ENCODE measurements around the gene LONP1.
A peak's percentile ranks its signal among the peaks of the same experiment; 100 is the strongest.

The LONP1 gene

DNA sequence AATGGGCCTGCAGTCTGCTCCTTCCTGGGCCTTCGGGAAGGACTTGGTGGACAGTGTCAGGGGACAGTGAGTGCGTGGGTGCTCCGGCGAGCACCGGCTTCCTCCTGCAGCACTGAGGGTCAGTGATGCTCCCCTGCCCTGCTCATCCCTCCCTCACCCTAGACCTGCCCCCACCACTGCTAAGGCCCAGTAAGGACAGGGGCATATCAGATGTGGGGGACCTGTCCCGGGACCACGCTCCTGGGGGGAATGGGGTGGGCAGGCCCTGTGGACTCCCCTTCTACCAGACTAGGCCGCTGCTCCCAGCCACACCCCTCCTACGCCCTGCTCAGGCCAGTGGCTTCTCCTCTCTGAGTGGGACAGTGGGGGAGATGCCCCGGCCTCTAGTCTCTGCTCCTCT lies 42.8 kb downstream of the LONP1 start:
- no peak for DNase-seq

DNA sequence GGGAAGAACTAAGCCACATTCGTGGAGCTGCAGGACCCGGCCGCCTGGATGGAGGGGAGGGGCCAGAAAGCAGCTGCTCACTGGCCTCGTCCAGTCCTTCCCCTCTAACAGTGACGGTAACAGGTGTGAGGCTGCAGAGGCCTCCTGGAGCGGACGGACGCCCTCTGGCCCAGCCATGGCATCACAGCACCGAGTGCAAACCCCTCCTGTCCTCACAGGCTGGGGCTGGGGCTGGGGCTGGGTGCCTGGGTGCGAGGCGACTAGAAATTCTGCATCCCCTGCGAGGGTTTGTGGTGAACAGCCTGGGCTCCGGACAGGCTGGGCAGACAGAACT lies 43.2 kb downstream of the LONP1 start:
- DNase-seq = no peak

GRCh38 chr19:5676105-5676771 lies 43.7 kb downstream of the LONP1 start:
- DNase-seq = no peak

DNA sequence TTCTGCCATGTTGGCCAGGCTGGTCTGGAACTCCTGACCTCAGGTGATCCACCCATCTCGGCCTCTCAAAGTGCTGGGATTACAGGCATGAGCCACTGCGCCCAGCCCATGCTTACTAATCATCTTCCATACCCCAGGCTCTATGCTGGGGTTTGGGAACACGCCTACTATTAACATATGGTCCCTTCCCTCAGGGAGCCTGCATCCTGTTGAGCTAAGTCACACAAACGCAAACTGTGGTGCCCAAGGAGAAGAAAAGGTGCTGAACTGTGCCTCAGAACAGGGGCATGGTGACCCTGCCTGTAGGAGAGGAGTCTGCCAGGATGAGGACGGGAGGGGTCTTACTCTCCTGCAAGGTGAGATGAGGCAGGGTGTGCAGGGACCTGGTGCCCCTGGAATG lies 45.2 kb downstream of the LONP1 start:
- no peak for DNase-seq

GRCh38 chr19:5673752-5674151 lies 46.2 kb downstream of the LONP1 start:
- no peak for DNase-seq

DNA sequence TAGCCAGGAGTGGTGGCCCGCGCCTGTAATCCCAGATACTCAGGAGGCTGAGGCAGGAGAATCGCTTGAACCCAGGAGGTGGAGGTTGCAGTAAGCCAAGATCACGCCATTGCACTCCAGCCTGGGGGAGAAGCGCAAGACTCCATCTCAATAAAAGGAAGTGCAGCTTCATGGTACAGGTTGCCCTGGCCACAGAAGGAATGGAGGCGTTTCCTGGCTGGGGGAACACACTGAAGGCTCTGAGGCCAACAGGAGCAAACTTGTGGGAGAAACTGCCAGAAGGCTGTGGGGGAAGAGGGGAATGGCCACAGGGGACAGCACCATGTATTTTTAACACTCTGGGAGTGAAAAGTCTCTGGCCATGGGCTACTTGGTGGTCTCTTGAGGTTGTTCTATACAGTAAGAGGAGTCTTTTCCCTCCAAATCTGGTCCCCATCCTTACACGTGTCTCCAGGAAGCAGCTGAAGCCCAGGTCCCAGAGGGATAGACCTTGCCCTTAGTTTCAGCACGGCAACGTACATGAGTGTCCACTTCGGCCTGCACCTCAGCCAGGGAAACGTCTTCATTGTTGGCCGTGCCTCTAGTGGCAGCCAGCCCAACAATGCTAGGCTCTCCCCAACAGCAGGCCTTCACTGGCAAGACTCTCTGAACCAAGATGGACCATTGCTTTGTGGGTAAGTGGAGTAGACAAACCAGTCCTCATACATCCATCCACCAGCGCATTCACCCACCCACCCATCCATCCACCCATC lies 47.1 kb downstream of the LONP1 start:
- no peak for DNase-seq

DNA sequence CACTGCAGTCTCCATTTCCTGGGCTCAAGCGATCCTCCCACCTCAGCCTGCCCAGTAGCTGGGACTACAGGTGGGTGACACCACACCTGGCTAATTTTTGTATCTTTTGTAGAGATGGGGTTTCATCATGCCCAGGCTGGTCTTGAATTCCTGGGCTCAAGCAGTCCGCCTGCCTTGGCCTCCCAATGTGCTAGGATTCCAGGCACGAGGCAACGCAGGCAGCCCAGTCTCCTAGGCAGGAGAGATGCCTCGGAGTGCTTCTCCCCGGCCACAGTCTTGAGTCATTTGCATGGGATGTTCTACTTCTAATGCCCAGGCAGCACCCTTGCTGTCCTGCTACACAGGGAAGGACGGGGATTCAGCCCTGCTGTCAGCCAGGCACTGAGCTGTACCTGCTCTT lies 48.3 kb downstream of the LONP1 start:
- no peak for DNase-seq

- no peak for DNase-seq
These were observed 50.7 kb downstream of the LONP1 start for GRCh38 chr19:5669212-5669611.

GRCh38 chr19:5667751-5668271 lies 52.1 kb downstream of the LONP1 start:
- DNase-seq = no peak

- no peak for DNase-seq
These were observed 52.9 kb downstream of the LONP1 start for GRCh38 chr19:5666921-5667610.

DNA sequence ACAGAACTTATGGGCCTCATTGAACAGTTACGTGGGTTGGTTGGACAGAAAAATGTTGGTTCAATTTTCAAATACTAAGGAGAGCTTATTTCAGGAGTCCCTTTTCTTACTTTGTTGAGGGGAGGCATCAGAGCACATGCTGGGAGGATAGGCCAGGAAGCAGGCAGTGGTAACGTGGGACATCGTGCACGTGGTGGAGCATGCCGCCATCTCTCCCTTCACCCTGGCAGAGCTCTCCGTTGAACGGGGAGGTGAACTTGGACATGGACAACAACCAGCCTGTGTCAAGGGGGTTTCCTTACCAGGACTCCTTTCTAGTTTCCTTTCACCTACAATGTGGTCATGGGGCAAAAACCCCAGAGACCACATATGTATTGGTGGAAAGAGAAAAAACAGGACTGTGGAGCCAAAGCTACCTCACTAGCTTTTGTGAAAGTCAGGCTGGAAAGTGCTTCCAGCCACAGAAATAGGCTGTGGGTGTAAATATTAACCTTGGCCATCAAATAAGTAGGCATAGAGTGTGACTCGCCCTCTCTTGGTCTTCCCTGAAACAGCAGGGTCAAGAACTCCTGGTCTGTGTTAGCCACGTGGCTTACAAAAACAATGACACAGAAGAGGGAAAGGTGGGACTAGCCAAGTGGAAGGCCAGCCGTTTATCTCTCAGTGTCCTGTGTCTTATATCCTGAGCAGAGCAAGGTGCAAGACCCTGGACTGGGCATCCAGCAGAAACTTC lies 54.0 kb downstream of the LONP1 start:
- no peak for DNase-seq

- no peak for DNase-seq
These were observed 55.4 kb downstream of the LONP1 start for GRCh38 chr19:5664515-5664914.

DNA sequence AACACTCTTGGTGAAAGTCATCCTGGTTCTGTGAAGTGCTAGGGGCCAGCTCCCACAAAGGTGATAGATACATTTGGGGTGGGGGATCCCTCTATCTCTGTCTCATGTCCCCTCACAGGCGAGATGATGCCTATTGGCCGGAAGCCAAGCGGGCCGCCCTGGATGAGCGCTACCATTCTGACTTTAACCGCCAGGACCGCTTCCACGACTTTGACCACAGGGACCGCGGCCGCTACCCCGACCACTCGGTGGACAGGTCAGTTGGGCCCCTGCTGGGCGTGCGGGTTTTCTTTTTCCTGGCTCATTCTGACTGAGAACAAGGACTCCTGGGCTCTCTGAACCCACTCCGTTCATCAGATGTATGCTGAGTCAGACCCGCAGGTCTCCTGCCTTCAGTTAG lies 56.0 kb downstream of the LONP1 start:
- DNase-seq = no peak

GRCh38 chr19:5661483-5661882 lies 58.5 kb downstream of the LONP1 start:
- DNase-seq = no peak

DNA sequence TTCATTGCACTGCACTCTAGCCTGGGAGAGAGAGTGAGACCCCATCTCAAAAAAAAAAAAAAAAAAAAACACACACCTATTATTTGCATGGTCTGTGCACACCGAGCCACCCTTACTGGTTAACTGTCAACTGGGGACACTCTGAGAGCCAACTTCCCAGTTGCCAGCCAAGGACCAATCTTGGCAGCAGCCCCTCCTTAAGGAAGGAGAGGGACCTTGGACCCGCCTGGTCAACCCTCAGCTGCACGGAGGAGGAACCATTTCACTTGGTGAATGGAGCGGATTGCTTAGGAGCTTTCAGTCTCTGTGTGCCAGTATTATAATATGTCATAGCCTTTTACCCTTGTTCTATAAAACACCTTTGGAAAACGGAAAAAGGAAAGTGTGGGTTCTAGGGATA lies 64.5 kb downstream of the LONP1 start:
- no peak for DNase-seq

- DNase-seq = no peak
These were observed 65.0 kb downstream of the LONP1 start for GRCh38 chr19:5654931-5655330.

DNA sequence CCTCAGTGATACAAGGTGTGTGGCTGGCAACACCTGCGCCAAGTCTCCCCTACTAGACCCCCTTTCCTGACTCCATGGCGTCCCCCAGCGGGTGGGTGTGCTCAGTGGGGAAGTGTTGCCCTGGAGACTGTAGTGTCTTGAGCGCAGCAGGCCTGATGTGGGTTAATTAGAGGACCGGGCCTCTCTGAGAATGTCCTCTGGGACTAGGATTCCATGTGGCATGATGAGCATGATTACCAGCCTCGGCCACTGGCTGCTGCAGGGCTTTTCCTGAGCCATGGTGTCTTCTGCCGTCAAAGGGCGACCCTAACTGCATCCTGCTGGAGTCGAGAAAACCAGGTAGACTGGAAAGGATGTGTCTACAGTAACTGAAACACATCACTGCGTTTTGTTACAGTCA lies 67.7 kb downstream of the LONP1 start:
- DNase-seq = no peak

- DNase-seq = no peak
These were observed 68.6 kb downstream of the LONP1 start for GRCh38 chr19:5651361-5651760.

- no peak for DNase-seq
These were observed 71.5 kb downstream of the LONP1 start for GRCh38 chr19:5648464-5648863.

GRCh38 chr19:5646703-5647102 lies 73.2 kb downstream of the LONP1 start:
- no peak for DNase-seq

DNA sequence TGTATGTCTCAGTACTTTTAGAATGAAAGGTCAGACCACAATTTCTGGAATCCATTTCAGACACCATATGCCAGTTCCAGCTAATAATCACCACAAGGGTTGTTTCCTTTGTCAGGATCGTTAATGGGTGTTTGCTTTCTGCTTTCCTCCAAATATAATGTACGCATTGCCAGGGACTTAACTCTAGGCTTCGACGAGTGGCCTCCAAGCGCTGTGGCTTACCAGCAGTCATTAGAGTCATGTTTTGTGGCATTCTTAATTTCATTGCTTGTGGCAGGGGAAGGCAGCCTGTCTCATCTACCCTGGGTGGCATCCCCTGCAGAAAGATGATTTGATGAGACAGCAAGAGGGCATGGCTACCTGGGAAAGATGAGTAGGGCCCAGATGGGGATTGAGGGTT lies 74.5 kb downstream of the LONP1 start:
- peak; percentile 66 to 89 for DNase-seq

DNA sequence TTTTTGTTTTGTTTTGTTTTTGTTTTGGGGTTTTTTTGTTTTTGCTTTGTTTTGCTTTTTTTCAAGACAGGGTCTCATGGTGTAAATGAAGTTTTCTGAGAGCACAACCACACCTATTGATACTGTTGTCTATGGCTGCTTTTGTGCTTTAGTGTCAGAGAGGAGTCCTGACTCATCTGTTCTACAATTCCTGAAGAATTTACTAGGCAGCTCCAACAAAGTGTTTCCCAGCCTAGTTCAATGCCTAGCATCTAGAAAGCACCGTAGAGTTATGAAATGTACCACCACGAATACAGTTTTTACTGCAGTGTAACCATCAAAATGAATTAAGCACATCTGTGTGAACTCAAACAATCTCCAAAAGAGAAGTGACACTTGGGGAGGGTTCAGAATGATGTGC lies 75.9 kb downstream of the LONP1 start:
- no peak for DNase-seq

GRCh38 chr19:5643060-5643459 lies 76.9 kb downstream of the LONP1 start:
- no peak for DNase-seq
